ENCODE measurements around the gene NOCT. TPM values are rescaled to one million over a fixed set of nuclear protein-coding genes. Genes with fewer than 3 reads are reported as not detected.
A peak's percentile ranks its signal among the peaks of the same experiment; 100 is the strongest.

NOCT gene
- polyA plus RNA-seq, 1 donor (not counting 4 experiments of a cell fraction or from before 2014, with no cell fraction given) = 12.6 TPM

- H4K20me1 ChIP-seq (ENCODE audit: control insufficient read depth, extremely low read depth, insufficient read depth, low read length) = no peaks in the 10 kb centered on the region
- TF ChIP-seq EZH2 (IDR thresholded peaks at IDR 0.05; ENCODE audit: low read length) (no peak), CTCF (optimal IDR thresholded peaks at IDR 0.05 in 1 of 3, IDR thresholded peaks at IDR 0.05 in 1 of 3, conservative IDR thresholded peaks at IDR 0.05 in 1 of 3; ENCODE audit: extremely low read depth in 1 of 3, insufficient read depth in 2 of 3, low read length in 3 of 3) (no peak)
- peak overlapping the region; percentile 98 for H3K4me2 ChIP-seq (ENCODE audit: control insufficient read depth, extremely low read depth, insufficient read depth, low read depth, low read length)
- dilution Hi-C loops (cut with MboI; ENCODE audit: extremely low pct_ligation_motif_present, low sequenced_read_pairs) = no loop called here
- H3K4me3 ChIP-seq (ENCODE audit: control insufficient read depth in 2 of 3, extremely low read depth in 1 of 3, insufficient read depth in 2 of 3, low read depth in 1 of 3, low read length in 3 of 3) = peak overlapping the region; percentile 54 to 91 (median 75)
- DNase-seq (ENCODE audit: low read depth, low spot score) = no peak
- H3K9me1 ChIP-seq (ENCODE audit: control insufficient read depth, extremely low read depth, insufficient read depth, low read length) = no peaks in the 10 kb centered on the region
- H3K4me1 ChIP-seq (ENCODE audit: control insufficient read depth, extremely low read depth, insufficient read depth, low read length) = peaks cover 10% of the 10 kb centered on the region
- H3K27ac ChIP-seq (ENCODE audit: control insufficient read depth, insufficient read depth, low read length) = peak overlapping the region; percentile 84
- H3K9me3 ChIP-seq (ENCODE audit: control insufficient read depth, low read depth, low read length) = no peaks in the 10 kb centered on the region
- peaks cover 30% of the 10 kb centered on the region for H3K79me2 ChIP-seq (ENCODE audit: control insufficient read depth, insufficient read depth, low read length)
- H3K36me3 ChIP-seq (ENCODE audit: control insufficient read depth in 2 of 2, extremely low read depth in 1 of 2, insufficient read depth in 2 of 2, low read length in 2 of 2) = no peaks in the 10 kb centered on the region
- no peak for FAIRE-seq
- H2AFZ ChIP-seq (ENCODE audit: control insufficient read depth, low read length) = peak overlapping the region; percentile 74
- no peaks in the 10 kb centered on the region for H3K27me3 ChIP-seq (ENCODE audit: control insufficient read depth, extremely low read depth, insufficient read depth, low read length)
- peak overlapping the region; percentile 94 for H3K9ac ChIP-seq (ENCODE audit: control insufficient read depth, extremely low read depth, insufficient read depth, low read length)
Measured at GRCh38 chr4:139084804-139085093, 69.2 kb downstream of the NOCT start.

- Histone ChIP-seq H3K4me3 (ENCODE audit: control insufficient read depth in 2 of 3, extremely low read depth in 1 of 3, insufficient read depth in 2 of 3, low read depth in 1 of 3, low read length in 3 of 3) (peak overlapping the region; percentile 54 to 91 (median 75)), H3K36me3 (ENCODE audit: control insufficient read depth in 2 of 2, extremely low read depth in 1 of 2, insufficient read depth in 2 of 2, low read length in 2 of 2) (no peaks in the 10 kb centered on the region), H3K27me3 (ENCODE audit: control insufficient read depth, extremely low read depth, insufficient read depth, low read length) (no peaks in the 10 kb centered on the region), H3K4me1 (ENCODE audit: control insufficient read depth, extremely low read depth, insufficient read depth, low read length) (peaks cover 10% of the 10 kb centered on the region), H3K4me2 (ENCODE audit: control insufficient read depth, extremely low read depth, insufficient read depth, low read depth, low read length) (peak overlapping the region; percentile 98), H3K9me1 (ENCODE audit: control insufficient read depth, extremely low read depth, insufficient read depth, low read length) (no peaks in the 10 kb centered on the region), H2AFZ (ENCODE audit: control insufficient read depth, low read length) (peak overlapping the region; percentile 74), H3K27ac (ENCODE audit: control insufficient read depth, insufficient read depth, low read length) (peak overlapping the region; percentile 84), H3K9me3 (ENCODE audit: control insufficient read depth, low read depth, low read length) (no peaks in the 10 kb centered on the region), H3K79me2 (ENCODE audit: control insufficient read depth, insufficient read depth, low read length) (peaks cover 26% of the 10 kb centered on the region), H4K20me1 (ENCODE audit: control insufficient read depth, extremely low read depth, insufficient read depth, low read length) (no peaks in the 10 kb centered on the region), H3K9ac (ENCODE audit: control insufficient read depth, extremely low read depth, insufficient read depth, low read length) (peak overlapping the region; percentile 94)
- dilution Hi-C loops (cut with MboI; ENCODE audit: extremely low pct_ligation_motif_present, low sequenced_read_pairs) = no loop called here
- no peak for DNase-seq (ENCODE audit: low read depth, low spot score)
- TF ChIP-seq CTCF (optimal IDR thresholded peaks at IDR 0.05 in 1 of 3, IDR thresholded peaks at IDR 0.05 in 1 of 3, conservative IDR thresholded peaks at IDR 0.05 in 1 of 3; ENCODE audit: extremely low read depth in 1 of 3, insufficient read depth in 2 of 3, low read length in 3 of 3) (peak in 1 of 3 experiments; percentile 18), EZH2 (IDR thresholded peaks at IDR 0.05; ENCODE audit: low read length) (no peak)
- no peak for FAIRE-seq
Measured at GRCh38 chr4:139085141-139085540, 69.6 kb downstream of the NOCT start.

Measured in keratinocyte (primary cell).